GDM1 (cell line): ENCODE data around the gene CYP27C1.
"Not testable (repeated sequence)": the region's sequence is repeated elsewhere in the genome, so short reads cannot be mapped to it uniquely, and the experiment has no call there.

ENCODE experiments used
- DNase-seq: peaks from one replicate; lab custom pipeline; 2025; lab: John Stamatoyannopoulos, UW

The CYP27C1 gene

DNA sequence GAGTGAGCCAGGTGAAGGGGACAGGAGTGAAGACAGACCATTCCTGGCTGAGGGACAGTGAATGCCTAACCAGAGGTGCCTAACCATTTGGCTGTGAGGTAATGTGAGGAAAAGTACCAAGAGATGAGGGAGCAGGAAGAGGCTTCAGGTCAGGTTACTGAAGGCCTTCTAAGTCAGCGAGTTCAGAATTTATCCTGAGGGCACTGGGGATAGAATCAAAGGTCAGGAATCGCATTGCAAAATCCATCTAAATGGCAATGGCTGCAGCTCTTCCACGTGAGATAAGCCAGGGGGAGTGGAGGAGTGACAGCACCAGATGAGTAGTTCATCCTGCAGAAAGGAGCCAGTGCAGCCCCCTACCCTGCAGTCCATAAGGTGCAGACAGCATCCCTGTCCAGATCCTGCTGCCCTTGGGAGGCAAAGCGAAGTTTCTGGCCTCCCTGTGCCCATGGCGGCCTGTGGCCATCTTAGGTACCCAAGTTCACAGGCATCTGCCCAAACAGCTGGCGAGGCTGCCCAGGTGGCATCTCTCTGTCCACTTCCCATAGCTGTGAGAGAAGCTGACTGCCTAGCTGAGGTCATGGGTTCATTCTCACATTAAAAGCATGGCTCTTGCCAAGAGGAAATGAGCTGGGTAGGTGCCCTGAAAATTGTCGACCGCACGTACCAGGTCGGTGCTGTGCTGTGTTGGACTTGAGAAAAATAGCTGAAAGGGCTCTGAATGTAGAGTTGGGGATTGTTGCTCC, 49.5 kb downstream of the CYP27C1 start:
- no peak for DNase-seq

DNA sequence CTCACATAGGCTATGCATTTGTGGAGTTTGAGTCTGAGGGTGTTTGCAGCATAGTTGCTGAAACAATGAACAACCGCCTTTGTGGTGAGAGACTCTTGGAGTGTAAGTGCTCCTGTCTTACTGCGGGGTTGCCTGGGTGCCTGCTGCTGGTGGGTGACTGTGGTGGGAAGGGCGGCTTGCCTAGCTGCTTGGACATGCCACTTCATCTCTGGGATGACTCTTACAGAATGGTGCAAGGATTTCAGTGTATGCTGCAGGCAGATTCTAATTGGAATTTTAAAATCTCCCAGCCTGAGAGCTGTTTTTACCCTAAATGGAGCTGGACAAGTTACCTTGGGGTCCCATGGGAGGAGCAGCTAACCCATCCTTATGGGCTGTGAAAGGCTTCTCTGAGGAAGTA, 50.1 kb downstream of the CYP27C1 start:
- DNase-seq, result no peak

DNA sequence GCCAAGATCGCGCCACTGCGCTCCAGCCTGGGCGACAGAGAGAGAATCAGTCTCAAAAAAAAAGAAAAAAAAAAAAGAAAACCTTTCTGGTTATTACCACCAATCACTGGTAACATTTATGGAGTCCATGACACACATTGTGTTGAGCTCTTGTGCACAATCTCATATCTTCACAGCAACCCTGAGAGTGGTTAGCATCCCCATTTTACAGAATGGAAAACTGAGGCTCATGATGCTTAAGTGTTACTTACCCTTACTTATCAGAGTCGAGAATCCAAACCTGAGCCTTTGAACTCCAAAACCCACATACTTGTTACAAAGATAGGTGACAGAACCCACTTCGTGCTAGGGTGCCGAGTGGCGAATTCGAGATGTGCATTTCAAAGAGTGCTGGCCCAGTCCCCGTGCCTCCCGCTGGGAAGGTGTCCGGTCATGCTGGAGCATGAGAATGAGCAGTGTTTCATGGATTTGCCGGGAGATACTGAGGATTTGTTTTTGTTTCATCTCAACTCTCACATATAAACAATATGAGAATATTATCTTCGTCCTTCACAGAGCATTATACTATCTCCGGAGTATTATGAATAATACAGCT, 50.9 kb downstream of the CYP27C1 start:
- DNase-seq, result no peak

DNA sequence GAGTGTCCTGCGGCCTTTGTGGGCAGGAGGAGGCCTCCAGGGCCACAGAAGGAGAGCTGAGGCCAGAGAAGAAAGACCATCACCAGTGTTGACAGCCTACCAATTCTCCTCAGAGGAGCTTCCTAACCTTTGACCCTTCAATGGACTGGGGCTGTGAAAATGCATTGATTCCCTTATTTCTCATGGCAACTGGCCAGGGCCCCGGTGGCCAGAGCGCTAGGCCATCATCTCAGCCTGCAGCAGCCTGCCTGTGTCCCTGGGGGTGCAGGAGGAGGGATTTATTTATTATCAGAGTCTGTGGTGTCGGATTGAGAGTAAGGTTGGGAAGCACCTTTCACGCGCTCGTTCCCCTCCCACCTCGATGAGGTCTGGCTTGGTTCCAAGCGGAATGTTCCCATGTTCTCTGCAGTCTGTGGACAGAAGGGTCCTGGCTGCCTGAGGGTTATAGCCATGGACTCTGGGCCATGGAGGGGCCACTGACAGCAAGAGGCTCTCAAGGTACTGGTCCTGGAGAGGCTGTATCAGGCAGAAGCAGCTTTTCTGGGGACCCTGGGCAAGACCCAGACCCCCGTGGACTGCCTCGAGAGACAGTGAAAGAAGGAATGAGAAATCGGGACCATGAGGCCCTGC, 53.8 kb downstream of the CYP27C1 start:
- DNase-seq, result no peak

DNA sequence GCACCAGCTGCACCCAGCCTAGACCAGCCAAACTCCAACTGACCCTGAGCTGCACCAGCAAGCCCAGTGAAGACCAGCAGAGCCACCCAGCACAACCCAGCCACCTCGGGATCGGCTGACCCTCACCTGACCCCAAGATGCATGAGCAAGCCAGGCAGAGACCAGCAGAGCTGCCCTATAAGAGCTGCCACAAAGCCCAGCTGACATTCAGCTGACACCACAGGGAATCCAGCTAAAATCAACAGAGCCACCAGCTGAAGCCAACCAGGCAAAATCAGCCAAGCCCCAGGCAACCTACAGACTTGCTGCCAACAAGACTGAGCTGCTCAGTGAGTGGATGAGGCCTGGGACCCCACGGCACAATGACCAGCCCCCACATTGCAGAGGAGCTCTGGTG, 54.6 kb downstream of the CYP27C1 start:
- DNase-seq, result no peak

DNA sequence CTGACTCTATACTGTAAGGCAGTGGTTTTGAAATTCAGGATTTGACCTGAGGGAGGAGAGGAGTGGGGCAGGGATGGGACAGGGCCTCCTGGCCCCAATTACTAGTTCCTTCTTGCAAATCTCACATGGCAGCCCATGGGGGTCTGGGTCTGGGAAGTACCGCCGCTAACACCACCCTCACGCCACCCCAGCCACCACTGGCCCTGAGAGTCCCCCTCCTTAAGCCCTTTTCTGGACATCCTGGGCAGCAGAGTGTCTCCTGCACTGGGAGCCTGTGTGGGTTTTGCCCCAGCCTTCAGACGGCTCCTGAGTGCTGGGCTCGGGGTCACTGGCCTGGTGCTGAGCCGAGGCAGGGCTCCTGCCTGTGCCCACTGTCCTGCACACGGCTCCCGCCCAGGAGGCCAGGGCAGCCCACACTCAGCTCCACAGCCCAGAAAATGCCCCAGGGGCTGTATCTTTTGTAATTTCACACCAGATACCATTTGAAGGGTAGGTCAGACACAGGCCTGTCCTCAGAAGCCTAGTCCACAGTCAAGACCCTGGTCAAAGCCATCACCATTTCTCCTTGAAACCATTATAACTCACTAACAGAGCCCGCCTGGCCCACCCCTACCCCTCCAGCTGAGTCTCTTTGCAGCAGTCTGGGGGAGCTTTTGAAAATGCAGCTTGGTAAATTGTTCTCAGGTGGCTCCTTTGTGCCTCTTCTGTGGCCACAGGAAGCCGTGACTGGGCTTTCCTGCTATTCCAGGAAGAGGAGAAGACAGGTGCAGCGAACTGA, 55.1 kb downstream of the CYP27C1 start:
- no peak for DNase-seq

DNA sequence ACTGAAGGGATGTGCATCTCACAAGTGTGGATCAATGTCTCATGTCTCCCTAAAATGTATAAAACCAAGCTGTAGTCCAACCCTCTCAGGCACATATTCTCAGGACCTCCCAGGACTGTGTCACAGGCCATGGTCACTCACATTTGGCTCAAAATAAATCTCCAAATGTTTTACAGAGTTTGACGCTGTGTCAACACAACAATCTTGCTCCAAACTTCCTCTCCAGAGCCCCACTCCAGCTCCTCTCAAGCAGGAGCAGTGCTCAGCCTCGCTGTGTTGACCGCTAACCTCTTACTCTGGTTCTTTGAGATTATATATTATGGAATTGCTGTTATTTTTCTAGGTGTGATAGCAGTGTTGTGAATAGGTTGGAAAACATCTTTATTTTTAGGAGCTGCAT, 56.2 kb downstream of the CYP27C1 start:
- no peak for DNase-seq

DNA sequence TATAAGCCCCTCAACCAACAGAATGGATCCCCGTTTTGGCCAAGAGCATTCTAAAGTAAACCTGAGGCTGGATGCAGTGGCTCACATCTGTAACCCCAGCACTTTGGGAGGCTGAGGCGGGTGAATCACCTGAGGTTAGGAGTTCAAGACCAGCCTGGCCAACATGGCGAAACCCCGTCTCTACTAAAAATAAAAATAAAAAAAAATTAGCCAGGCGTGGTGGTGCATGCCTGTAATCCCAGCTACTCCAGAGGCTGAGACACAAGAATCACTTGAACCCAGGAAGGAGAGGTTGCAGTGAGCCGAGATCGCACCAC, 57.1 kb downstream of the CYP27C1 start:
- DNase-seq, result not testable (repeated sequence)

DNA sequence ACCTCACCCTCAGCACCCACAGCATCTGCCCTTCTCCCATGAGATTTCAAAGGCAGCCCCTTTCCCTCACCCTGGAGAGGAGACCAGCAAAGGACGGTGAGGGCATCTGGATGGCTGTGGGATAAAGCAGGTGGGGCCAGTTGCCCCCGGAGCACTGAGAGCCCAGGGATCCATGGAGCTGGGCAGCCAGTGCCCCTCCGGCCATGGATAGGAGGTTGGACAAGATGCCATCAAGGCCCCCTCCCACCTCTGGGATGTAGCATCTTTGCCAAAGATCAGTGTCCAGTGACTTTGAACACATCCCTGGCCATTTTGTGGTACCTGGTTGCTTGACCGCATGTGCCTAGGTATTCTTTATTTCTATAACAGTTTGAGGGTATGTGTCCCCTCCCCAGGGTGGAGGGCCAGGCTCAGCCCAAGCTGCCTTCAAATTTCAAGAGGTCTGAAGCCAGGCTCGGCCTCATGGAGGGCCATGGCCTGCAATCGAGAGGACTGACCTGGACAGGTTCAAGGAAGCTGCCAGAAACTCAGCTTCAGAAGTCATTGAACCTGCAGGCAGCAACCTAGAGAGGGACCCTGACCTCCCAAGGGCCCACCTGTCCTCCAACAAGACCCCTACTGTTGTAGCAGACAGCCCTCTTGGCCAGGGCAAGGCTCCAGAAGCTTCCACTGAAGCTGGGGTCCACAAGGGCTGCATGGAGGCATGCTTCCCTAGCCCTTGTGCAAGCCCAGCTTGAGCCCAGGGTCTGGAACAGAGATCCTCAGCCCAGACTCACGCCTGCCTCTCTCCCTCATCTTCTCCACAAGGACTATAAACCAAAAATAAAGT, 57.6 kb downstream of the CYP27C1 start:
- no peak for DNase-seq

DNA sequence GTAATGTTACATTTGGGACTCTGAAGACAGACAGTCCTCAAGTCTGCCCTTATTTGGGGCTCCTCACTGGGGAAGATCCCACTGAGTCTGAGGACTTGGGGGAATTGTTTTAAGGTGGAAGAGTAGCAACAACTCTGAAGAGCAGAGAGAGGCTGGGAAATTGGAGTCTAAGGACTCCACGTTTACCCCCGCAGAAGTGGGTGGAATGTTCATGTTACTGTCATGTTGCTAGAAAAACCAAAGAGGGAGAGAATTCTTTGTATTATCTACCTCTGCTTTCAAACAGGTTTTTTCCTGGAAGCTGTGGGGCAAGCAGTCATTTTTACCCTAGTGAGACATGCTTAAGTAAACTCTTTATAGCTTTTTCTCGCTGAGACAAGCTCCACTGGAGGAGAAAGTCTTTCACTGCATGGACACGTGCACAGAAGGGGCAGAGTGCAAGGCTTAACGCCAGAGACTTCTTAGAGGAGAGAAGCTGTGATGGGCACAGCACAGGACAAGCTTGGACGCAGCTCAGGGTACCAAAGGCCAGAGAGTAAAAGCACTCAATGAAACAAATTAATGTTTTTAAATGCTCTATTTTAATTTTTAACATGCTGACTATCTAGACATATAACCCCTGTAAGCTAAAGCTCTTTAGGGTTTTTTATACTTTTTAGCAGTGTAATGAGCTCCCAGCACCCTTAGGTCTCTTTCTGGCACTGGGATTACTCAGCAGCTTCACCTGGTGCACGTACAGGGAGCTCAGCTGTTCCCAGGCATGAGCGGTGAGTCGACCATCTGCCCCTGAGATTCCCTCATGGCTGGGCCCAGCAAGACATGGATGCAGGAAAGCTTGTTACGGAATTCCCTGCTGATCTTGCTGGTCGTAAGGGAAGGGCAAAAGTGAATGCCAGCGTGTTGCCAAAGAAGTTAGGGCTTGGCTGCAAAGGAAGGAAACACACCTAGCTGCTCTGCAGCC, 58.6 kb downstream of the CYP27C1 start:
- no peak for DNase-seq

DNA sequence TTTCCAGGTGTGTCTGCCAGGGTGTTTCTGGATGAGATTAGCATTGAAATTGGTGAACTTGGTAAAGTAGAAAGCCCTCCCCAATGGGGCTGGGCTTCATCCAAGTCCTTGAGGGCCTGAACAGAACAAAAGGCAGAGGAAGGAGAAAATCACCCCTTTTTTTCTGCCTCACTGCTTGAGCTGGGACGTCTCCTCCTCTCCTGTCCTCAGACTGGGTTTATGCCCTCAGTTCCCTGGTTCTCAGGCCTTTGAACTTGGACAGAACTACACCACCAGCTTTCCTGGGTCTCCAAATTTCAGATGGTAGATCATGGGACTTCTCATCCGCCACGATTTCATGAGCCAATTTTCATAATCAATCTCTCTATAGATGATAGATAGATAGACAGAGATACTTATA, 59.4 kb downstream of the CYP27C1 start:
- no peak for DNase-seq

DNA sequence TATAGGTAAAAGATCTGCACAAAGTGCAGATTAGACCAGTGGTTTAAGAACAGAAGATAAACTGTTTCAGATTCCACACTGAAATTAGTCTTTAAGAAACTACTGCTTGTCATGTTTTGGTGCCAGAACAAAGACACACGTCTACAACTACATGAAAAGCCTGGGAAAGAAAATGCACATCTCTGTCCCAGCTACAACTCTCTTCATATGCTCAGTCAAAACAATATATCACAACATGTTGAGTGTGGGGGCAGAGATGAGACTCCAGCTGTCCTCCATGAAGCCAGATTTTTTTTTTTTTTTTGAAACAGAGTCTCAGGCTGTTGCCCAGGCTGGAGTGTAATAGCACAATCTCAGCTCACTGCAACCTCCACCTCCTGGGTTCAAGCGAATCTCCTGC, 60.6 kb downstream of the CYP27C1 start:
- no peak for DNase-seq

DNA sequence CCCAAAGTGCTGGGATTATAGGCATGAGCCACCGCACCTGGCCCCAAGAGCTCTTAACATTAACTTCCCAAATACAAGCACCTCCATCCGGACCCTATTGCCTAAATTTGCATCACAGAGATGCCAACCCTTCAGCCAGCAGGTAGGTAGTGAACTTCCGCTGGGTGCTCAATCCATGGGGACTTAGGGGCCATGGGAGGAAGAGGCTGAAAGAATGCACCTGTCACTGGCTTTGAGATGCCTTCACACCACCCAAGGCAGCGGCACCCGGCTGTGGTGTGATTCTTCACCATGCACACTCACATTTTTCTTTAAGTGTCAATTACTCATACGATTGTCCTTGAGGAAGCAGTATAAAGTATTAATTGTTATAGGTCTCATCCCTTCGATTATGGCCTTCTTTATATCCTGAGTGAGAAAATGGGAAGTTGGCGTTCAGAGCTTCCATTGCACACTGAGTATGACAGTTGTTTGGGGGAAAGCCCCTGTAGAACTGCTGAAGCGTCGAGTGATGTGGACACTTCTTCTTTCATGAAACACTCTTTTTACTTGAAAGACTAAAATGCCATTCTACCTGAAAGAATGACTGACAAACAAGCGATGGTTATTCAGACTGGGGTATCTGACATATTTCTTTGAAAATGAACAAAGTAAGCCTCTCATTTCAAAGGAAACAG, 61.3 kb downstream of the CYP27C1 start:
- DNase-seq, result no peak

DNA sequence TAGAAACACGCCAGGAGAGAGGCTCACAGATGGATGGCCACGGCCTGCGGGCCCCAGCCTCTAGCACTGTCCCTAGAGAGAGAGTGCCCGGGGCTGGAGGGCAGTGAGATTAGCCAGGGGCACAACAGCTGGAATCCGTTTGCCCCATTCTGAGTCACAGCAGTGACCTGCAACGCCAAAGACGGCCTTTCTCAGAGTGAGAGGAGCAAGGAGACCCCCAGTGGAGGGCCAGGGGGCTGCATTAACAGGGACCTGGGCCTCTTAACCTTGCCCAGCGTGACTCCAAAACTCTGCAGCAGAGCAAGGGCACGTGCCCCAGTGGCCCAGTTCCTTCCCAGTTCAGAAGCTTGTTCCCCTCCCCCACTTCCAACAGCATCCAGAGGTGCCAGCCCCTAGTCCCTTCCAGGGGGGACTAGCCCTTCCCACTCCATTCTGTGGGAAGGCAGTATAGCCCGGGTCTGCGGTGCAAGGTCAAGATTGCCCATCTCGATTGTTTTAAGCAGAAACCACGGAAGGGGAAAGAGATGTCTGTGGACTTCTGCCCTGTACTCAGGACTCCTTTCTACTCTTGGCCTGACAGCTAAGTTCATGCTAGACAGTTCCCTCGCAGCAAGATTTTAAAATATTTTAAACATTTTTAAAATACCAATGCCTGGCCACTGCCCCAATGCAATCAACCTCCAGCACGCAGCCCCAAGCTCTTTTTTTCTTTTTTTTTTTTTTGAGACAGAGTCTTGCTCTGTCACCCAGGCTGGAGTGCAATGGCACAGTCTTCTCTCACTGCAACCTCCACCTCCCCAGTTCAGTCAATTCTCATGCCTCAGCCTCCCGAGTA, 62.2 kb downstream of the CYP27C1 start:
- DNase-seq, result no peak

DNA sequence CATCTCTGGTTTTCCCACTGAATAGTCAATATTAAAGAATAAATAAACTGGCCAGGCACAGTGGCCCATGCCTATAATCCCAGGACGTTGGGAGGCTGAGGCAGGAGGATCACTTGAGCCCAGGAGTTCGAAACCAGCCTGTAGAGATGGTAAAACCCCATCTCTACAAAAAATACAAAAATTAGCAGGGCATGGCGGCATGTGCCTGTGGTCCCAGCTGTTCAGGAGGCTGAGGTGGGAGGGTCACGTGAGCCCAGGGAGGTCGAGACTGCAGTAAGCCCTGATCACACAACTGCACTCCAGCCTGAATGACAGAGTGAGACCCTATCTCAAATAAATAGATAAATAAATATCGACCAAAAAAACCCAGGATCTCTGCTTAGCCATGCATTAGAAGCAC, 63.0 kb downstream of the CYP27C1 start:
- no peak for DNase-seq

DNA sequence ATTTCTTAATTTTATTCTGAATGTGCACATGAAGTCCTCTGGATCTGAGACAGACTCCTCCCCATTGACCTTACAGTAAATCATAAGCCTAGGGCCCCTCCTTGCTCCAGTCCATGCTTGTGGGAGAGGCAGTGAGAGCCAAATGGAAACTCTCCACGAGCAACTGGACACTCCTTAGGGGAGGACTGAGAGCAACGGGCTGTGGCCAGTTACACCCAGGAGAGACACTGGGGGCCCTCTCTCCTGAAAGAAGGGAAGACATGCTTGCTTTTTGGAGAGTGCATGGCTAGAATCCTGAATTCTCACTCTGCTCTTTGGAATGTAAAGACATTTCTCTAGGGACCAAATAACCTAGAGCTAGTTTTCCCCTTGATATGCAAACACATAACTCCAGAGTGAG, 64.2 kb downstream of the CYP27C1 start:
- DNase-seq, result no peak

DNA sequence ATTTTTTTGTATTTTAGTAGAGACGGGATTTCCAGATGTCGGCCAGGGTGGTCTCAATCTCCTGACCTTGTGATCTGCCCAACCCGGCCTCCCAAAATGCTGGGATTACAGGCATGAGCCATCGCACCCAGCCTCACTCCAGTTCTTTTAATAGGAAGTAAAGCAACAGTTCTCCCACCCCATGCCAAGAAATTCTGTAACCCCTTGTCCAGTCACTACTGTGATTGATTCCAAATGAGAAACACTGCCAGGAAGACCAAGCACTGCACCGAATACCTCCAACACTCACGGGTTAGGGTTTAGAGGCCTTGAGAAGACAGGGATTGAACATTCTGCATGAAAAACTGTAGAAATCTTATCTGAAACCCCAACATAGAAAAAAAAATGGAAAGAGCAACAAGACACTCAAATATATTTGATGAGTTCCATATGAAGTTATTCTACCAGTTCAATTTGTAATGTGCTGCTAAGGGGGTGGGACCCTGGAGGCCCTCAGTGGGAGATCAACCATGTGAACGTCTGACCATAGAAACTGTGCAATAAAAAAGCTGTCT, 65.0 kb downstream of the CYP27C1 start:
- DNase-seq, result no peak

DNA sequence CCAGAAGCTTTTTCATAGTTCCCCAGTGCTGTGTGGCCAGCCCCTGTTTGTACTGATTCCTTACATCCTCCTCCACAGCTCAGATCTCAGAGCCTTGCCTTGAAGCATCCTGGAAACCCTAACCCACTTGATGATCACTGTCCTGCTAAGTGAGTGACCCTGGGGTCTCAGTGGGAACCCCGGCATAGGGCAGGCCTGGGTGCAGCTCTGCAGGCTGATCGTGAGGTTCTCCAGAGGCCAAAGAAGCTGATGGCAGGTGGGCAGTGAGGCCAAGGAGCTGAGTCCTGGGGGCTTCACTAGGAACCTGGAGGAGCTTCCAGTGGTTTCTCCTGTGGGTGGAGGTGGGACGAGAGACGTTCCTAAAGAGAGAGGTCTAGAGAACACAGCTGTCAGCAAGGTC, 65.7 kb downstream of the CYP27C1 start:
- DNase-seq, result no peak

DNA sequence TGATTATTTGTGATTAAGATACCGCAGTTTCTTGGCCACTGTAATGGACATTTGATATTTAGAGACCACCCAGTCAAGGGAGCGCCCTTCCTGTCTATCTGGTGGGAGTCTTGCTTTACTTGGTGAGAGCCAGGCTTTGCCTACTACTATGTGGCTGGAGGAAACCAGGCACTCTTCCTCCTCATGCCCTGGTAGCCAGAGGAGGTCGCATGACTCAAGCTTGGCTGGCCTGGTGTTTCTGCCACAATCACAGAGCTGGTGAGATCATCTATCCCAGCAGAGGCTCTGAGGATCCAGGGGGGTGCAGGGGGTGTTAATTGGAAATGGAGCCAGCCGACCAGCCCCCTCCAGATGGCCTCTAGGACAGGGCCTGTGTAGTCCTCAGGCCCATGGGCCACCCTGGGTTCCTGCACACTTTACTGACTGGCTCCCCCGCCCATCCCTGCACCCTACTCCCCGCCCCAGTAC, 66.4 kb downstream of the CYP27C1 start:
- no peak for DNase-seq
